ENCODE data around the gene ZBTB48.

- TF ChIP-seq CTCF (IDR thresholded peaks at IDR 0.05; ENCODE audit: insufficient read depth, low read length, poor library complexity, severe bottlenecking) (no peak), EZH2phosphoT487 (conservative IDR thresholded peaks at IDR 0.05; ENCODE audit: low read length) (no peak)
Measured at GRCh38 chr1:6592865-6593593, 13.2 kb downstream of the ZBTB48 start.

Measured in SU-DHL-6 (cell line).